ENCODE results near the gene LSM14B.

DNA sequence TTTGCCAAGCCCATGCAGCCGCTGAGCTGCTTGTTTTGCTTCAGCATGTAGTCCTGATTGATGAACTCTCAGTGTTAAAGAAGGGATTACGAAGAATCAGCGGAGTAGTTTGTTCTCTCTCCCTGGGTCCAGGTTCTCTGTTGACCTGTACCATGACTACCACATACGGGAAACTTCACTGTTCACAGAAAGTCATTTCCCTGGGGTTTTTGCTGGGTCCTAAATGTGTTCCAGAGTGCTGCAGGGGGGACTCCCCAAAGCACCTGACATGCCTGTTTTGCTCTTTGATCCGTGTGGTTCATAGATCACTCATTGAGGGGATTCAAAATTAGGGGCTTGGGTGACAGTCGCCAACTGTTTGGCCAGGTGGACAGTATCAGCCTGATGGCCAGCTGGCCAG lies 5.5 kb downstream of the LSM14B start:
- TF ChIP-seq, protein P1, sequence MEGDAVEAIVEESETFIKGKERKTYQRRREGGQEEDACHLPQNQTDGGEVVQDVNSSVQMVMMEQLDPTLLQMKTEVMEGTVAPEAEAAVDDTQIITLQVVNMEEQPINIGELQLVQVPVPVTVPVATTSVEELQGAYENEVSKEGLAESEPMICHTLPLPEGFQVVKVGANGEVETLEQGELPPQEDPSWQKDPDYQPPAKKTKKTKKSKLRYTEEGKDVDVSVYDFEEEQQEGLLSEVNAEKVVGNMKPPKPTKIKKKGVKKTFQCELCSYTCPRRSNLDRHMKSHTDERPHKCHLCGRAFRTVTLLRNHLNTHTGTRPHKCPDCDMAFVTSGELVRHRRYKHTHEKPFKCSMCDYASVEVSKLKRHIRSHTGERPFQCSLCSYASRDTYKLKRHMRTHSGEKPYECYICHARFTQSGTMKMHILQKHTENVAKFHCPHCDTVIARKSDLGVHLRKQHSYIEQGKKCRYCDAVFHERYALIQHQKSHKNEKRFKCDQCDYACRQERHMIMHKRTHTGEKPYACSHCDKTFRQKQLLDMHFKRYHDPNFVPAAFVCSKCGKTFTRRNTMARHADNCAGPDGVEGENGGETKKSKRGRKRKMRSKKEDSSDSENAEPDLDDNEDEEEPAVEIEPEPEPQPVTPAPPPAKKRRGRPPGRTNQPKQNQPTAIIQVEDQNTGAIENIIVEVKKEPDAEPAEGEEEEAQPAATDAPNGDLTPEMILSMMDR (IDR thresholded peaks at IDR 0.05), result no peak
- no peak for TF ChIP-seq POLR2A (IDR thresholded peaks at IDR 0.05)

Measured in uterus (tissue), 2 donors.